Measurements from ENCODE around the gene MKX. TPM values are rescaled to one million over a fixed set of nuclear protein-coding genes. Genes with fewer than 3 reads are reported as not detected.

Gene MKX
- total RNA-seq, 1 donor from 2014 or later = 1.7 TPM

- Histone ChIP-seq H3K27me3 (peaks cover 91% of the 10 kb centered on the region), H3K4me3 (peak overlapping the region; percentile 64), H3K36me3 (no peaks in the 10 kb centered on the region), H3K4me1 (peaks cover 38% of the 10 kb centered on the region), H3K9me3 (no peaks in the 10 kb centered on the region), H3K27ac (no peak overlapping the region)
- peak; percentile 66 for DNase-seq
- intact Hi-C loops (cut with DNase I) = no loop called here
- ATAC-seq = no peak
- TF ChIP-seq CTCF (IDR thresholded peaks at IDR 0.05) = no peak
Measured at GRCh38 chr10:27744802-27745731, 552 bp downstream of the MKX start.

GRCh38 chr10:27743877-27744801, 1.5 kb downstream of the MKX start:
- H3K4me3 ChIP-seq = peak overlapping the region; percentile 64
- no peaks in the 10 kb centered on the region for H3K9me3 ChIP-seq
- DNase-seq = peak; percentile 67
- H3K27me3 ChIP-seq = peaks cover 86% of the 10 kb centered on the region
- no peak overlapping the region for H3K27ac ChIP-seq
- no peaks in the 10 kb centered on the region for H3K36me3 ChIP-seq
- H3K4me1 ChIP-seq = peaks cover 38% of the 10 kb centered on the region
- TF ChIP-seq CTCF (IDR thresholded peaks at IDR 0.05) = no peak
- intact Hi-C loops (cut with DNase I) = no loop called here
- peak; percentile 3 for ATAC-seq

GRCh38 chr10:27743012-27743876, 2.4 kb downstream of the MKX start:
- peak overlapping the region; percentile 64 for H3K4me3 ChIP-seq
- H3K4me1 ChIP-seq = peaks cover 38% of the 10 kb centered on the region
- ATAC-seq (peak; percentile 7), DNase-seq (peak; percentile 70)
- H3K9me3 ChIP-seq = no peaks in the 10 kb centered on the region
- TF ChIP-seq CTCF (IDR thresholded peaks at IDR 0.05) = no peak
- peak overlapping the region; percentile 70 for H3K27ac ChIP-seq
- intact Hi-C loops (cut with DNase I) = no loop called here
- H3K36me3 ChIP-seq = no peaks in the 10 kb centered on the region
- H3K27me3 ChIP-seq = peaks cover 81% of the 10 kb centered on the region

GRCh38 chr10:27742195-27743011, 3.2 kb downstream of the MKX start:
- ATAC-seq (peak; percentile 95), DNase-seq (peak; percentile 92)
- Histone ChIP-seq H3K4me3 (peak overlapping the region; percentile 64), H3K27me3 (peaks cover 72% of the 10 kb centered on the region), H3K9me3 (no peaks in the 10 kb centered on the region), H3K27ac (peak overlapping the region; percentile 70), H3K4me1 (peaks cover 38% of the 10 kb centered on the region), H3K36me3 (no peaks in the 10 kb centered on the region)
- intact Hi-C loops (cut with DNase I) = no loop called here
- peak; percentile 81 for TF ChIP-seq CTCF (IDR thresholded peaks at IDR 0.05)

All from upper lobe of right lung (tissue), 1 donor.